ENCODE results near the gene GIMAP4.

GIMAP4 gene

GRCh38 chr7:150564566-150564965 lies 2.6 kb upstream of the GIMAP4 start:
- Histone ChIP-seq H3K4me3 (ENCODE audit: low read length) (no peak overlapping the region), H3K79me2 (ENCODE audit: control insufficient read depth, insufficient read depth, low read length) (no peaks in the 10 kb centered on the region), H3K4me1 (ENCODE audit: control insufficient read depth, low read depth, low read length) (no peaks in the 10 kb centered on the region), H2BK5ac (ENCODE audit: low read length) (no peak overlapping the region), H3K27ac (ENCODE audit: low read depth, low read length) (no peak overlapping the region), H3K23ac (ENCODE audit: low read length) (no peak overlapping the region), H3K36me3 (ENCODE audit: control insufficient read depth, insufficient read depth, low read length) (no peaks in the 10 kb centered on the region), H3K4me2 (ENCODE audit: low read length) (no peak overlapping the region), H3K27me3 (ENCODE audit: insufficient read depth, low read length, poor library complexity) (no peaks in the 10 kb centered on the region), H3K4ac (ENCODE audit: low read depth, low read length) (no peak overlapping the region), H3K18ac (ENCODE audit: low read length) (no peak overlapping the region), H2BK120ac (ENCODE audit: low read depth, low read length) (no peak overlapping the region), H2AK5ac (ENCODE audit: low read length) (no peak overlapping the region), H3K9ac (ENCODE audit: low read length) (no peak overlapping the region), H4K8ac (ENCODE audit: low read depth, low read length) (no peak overlapping the region), H4K5ac (ENCODE audit: low read length) (no peak overlapping the region), H3K79me1 (ENCODE audit: low read length) (no peaks in the 10 kb centered on the region), H2BK15ac (replicated peaks; ENCODE audit: low read depth) (no peak overlapping the region), H3K56ac (ENCODE audit: low read length) (no peak overlapping the region)
- no CpG with 5 or more reads among the region's 3 CpGs for WGBS (ENCODE audit: extremely low coverage, insufficient coverage, low lambda C conversion rate)
- no peak for DNase-seq

- Histone ChIP-seq H2BK120ac (ENCODE audit: low read depth, low read length) (no peak overlapping the region), H3K4ac (ENCODE audit: low read depth, low read length) (no peak overlapping the region), H3K4me1 (ENCODE audit: control insufficient read depth, low read depth, low read length) (no peaks in the 10 kb centered on the region), H3K4me3 (ENCODE audit: low read length) (no peak overlapping the region), H2AK5ac (ENCODE audit: low read length) (no peak overlapping the region), H3K79me2 (ENCODE audit: control insufficient read depth, insufficient read depth, low read length) (no peaks in the 10 kb centered on the region), H3K36me3 (ENCODE audit: control insufficient read depth, insufficient read depth, low read length) (no peaks in the 10 kb centered on the region), H3K18ac (ENCODE audit: low read length) (no peak overlapping the region), H3K23ac (ENCODE audit: low read length) (no peak overlapping the region), H3K79me1 (ENCODE audit: low read length) (no peaks in the 10 kb centered on the region), H2BK5ac (ENCODE audit: low read length) (no peak overlapping the region), H3K27me3 (ENCODE audit: insufficient read depth, low read length, poor library complexity) (no peaks in the 10 kb centered on the region), H2BK15ac (replicated peaks; ENCODE audit: low read depth) (no peak overlapping the region), H3K9ac (ENCODE audit: low read length) (no peak overlapping the region), H3K27ac (ENCODE audit: low read depth, low read length) (no peak overlapping the region), H3K56ac (ENCODE audit: low read length) (no peak overlapping the region), H4K8ac (ENCODE audit: low read depth, low read length) (no peak overlapping the region), H4K5ac (ENCODE audit: low read length) (no peak overlapping the region), H3K4me2 (ENCODE audit: low read length) (no peak overlapping the region)
- no peak for DNase-seq
- no CpG with 5 or more reads among the region's 7 CpGs for WGBS (ENCODE audit: extremely low coverage, insufficient coverage, low lambda C conversion rate)
These were observed 2.0 kb upstream of the GIMAP4 start for GRCh38 chr7:150565239-150565638.

GRCh38 chr7:150566123-150566522 lies 1.1 kb upstream of the GIMAP4 start:
- no peaks in the 10 kb centered on the region for H3K36me3 ChIP-seq (ENCODE audit: control insufficient read depth, insufficient read depth, low read length)
- H3K27ac ChIP-seq (ENCODE audit: low read depth, low read length) = no peak overlapping the region
- H3K4me2 ChIP-seq (ENCODE audit: low read length) = no peak overlapping the region
- H3K4ac ChIP-seq (ENCODE audit: low read depth, low read length) = no peak overlapping the region
- H3K27me3 ChIP-seq (ENCODE audit: insufficient read depth, low read length, poor library complexity) = no peaks in the 10 kb centered on the region
- no peak for DNase-seq
- no peaks in the 10 kb centered on the region for H3K79me1 ChIP-seq (ENCODE audit: low read length)
- no peak overlapping the region for H3K23ac ChIP-seq (ENCODE audit: low read length)
- H3K4me1 ChIP-seq (ENCODE audit: control insufficient read depth, low read depth, low read length) = no peaks in the 10 kb centered on the region
- H3K9ac ChIP-seq (ENCODE audit: low read length) = no peak overlapping the region
- no peak overlapping the region for H2BK5ac ChIP-seq (ENCODE audit: low read length)
- no peak overlapping the region for H4K5ac ChIP-seq (ENCODE audit: low read length)
- no peaks in the 10 kb centered on the region for H3K79me2 ChIP-seq (ENCODE audit: control insufficient read depth, insufficient read depth, low read length)
- H4K8ac ChIP-seq (ENCODE audit: low read depth, low read length) = no peak overlapping the region
- no peak overlapping the region for H3K18ac ChIP-seq (ENCODE audit: low read length)
- H3K4me3 ChIP-seq (ENCODE audit: low read length) = no peak overlapping the region
- H2BK15ac ChIP-seq (replicated peaks; ENCODE audit: low read depth) = no peak overlapping the region
- no peak overlapping the region for H2AK5ac ChIP-seq (ENCODE audit: low read length)
- no peak overlapping the region for H2BK120ac ChIP-seq (ENCODE audit: low read depth, low read length)
- H3K56ac ChIP-seq (ENCODE audit: low read length) = no peak overlapping the region
- WGBS (ENCODE audit: extremely low coverage, insufficient coverage, low lambda C conversion rate) = no CpG with 5 or more reads among the region's 3 CpGs

- no peaks in the 10 kb centered on the region for H3K79me2 ChIP-seq (ENCODE audit: control insufficient read depth, insufficient read depth, low read length)
- no CpG with 5 or more reads among the region's 1 CpG for WGBS (ENCODE audit: extremely low coverage, insufficient coverage, low lambda C conversion rate)
- no peak overlapping the region for H2AK5ac ChIP-seq (ENCODE audit: low read length)
- no peaks in the 10 kb centered on the region for H3K27me3 ChIP-seq (ENCODE audit: insufficient read depth, low read length, poor library complexity)
- H4K8ac ChIP-seq (ENCODE audit: low read depth, low read length) = no peak overlapping the region
- H3K4me1 ChIP-seq (ENCODE audit: control insufficient read depth, low read depth, low read length) = no peaks in the 10 kb centered on the region
- no peak overlapping the region for H3K4me2 ChIP-seq (ENCODE audit: low read length)
- H3K36me3 ChIP-seq (ENCODE audit: control insufficient read depth, insufficient read depth, low read length) = no peaks in the 10 kb centered on the region
- H4K5ac ChIP-seq (ENCODE audit: low read length) = no peak overlapping the region
- no peak for DNase-seq
- H3K4me3 ChIP-seq (ENCODE audit: low read length) = no peak overlapping the region
- H3K9ac ChIP-seq (ENCODE audit: low read length) = no peak overlapping the region
- no peak overlapping the region for H2BK5ac ChIP-seq (ENCODE audit: low read length)
- H3K4ac ChIP-seq (ENCODE audit: low read depth, low read length) = no peak overlapping the region
- H3K27ac ChIP-seq (ENCODE audit: low read depth, low read length) = no peak overlapping the region
- H3K56ac ChIP-seq (ENCODE audit: low read length) = no peak overlapping the region
- H3K79me1 ChIP-seq (ENCODE audit: low read length) = no peaks in the 10 kb centered on the region
- H2BK15ac ChIP-seq (replicated peaks; ENCODE audit: low read depth) = no peak overlapping the region
- H3K23ac ChIP-seq (ENCODE audit: low read length) = no peak overlapping the region
- H2BK120ac ChIP-seq (ENCODE audit: low read depth, low read length) = no peak overlapping the region
- no peak overlapping the region for H3K18ac ChIP-seq (ENCODE audit: low read length)
These were observed 618 bp upstream of the GIMAP4 start for GRCh38 chr7:150566572-150566971.

- no peak overlapping the region for H2BK15ac ChIP-seq (replicated peaks; ENCODE audit: low read depth)
- H3K23ac ChIP-seq (ENCODE audit: low read length) = no peak overlapping the region
- no peak overlapping the region for H4K5ac ChIP-seq (ENCODE audit: low read length)
- no peaks in the 10 kb centered on the region for H3K4me1 ChIP-seq (ENCODE audit: control insufficient read depth, low read depth, low read length)
- H3K56ac ChIP-seq (ENCODE audit: low read length) = no peak overlapping the region
- H3K27ac ChIP-seq (ENCODE audit: low read depth, low read length) = no peak overlapping the region
- no peak overlapping the region for H3K4me3 ChIP-seq (ENCODE audit: low read length)
- no peak overlapping the region for H3K9ac ChIP-seq (ENCODE audit: low read length)
- H3K4me2 ChIP-seq (ENCODE audit: low read length) = no peak overlapping the region
- H3K27me3 ChIP-seq (ENCODE audit: insufficient read depth, low read length, poor library complexity) = no peaks in the 10 kb centered on the region
- H3K36me3 ChIP-seq (ENCODE audit: control insufficient read depth, insufficient read depth, low read length) = no peaks in the 10 kb centered on the region
- WGBS (ENCODE audit: extremely low coverage, insufficient coverage, low lambda C conversion rate) = no CpG with 5 or more reads among the region's 3 CpGs
- H2BK5ac ChIP-seq (ENCODE audit: low read length) = no peak overlapping the region
- H4K8ac ChIP-seq (ENCODE audit: low read depth, low read length) = no peak overlapping the region
- H3K18ac ChIP-seq (ENCODE audit: low read length) = no peak overlapping the region
- H2AK5ac ChIP-seq (ENCODE audit: low read length) = no peak overlapping the region
- DNase-seq = no peak
- no peak overlapping the region for H3K4ac ChIP-seq (ENCODE audit: low read depth, low read length)
- no peaks in the 10 kb centered on the region for H3K79me2 ChIP-seq (ENCODE audit: control insufficient read depth, insufficient read depth, low read length)
- no peaks in the 10 kb centered on the region for H3K79me1 ChIP-seq (ENCODE audit: low read length)
- H2BK120ac ChIP-seq (ENCODE audit: low read depth, low read length) = no peak overlapping the region
These were observed 696 bp downstream of the GIMAP4 start for GRCh38 chr7:150567871-150568301.

- no peak overlapping the region for H2BK5ac ChIP-seq (ENCODE audit: low read length)
- H2AK5ac ChIP-seq (ENCODE audit: low read length) = no peak overlapping the region
- H3K4ac ChIP-seq (ENCODE audit: low read depth, low read length) = no peak overlapping the region
- no peak overlapping the region for H3K9ac ChIP-seq (ENCODE audit: low read length)
- DNase-seq = no peak
- H3K27me3 ChIP-seq (ENCODE audit: insufficient read depth, low read length, poor library complexity) = no peaks in the 10 kb centered on the region
- H3K4me3 ChIP-seq (ENCODE audit: low read length) = no peak overlapping the region
- no peak overlapping the region for H2BK120ac ChIP-seq (ENCODE audit: low read depth, low read length)
- no peak overlapping the region for H3K56ac ChIP-seq (ENCODE audit: low read length)
- H3K36me3 ChIP-seq (ENCODE audit: control insufficient read depth, insufficient read depth, low read length) = no peaks in the 10 kb centered on the region
- WGBS (ENCODE audit: extremely low coverage, insufficient coverage, low lambda C conversion rate) = no CpG with 5 or more reads among the region's 2 CpGs
- no peak overlapping the region for H3K23ac ChIP-seq (ENCODE audit: low read length)
- no peaks in the 10 kb centered on the region for H3K79me2 ChIP-seq (ENCODE audit: control insufficient read depth, insufficient read depth, low read length)
- H4K8ac ChIP-seq (ENCODE audit: low read depth, low read length) = no peak overlapping the region
- H3K79me1 ChIP-seq (ENCODE audit: low read length) = no peaks in the 10 kb centered on the region
- H4K5ac ChIP-seq (ENCODE audit: low read length) = no peak overlapping the region
- no peaks in the 10 kb centered on the region for H3K4me1 ChIP-seq (ENCODE audit: control insufficient read depth, low read depth, low read length)
- H2BK15ac ChIP-seq (replicated peaks; ENCODE audit: low read depth) = no peak overlapping the region
- no peak overlapping the region for H3K27ac ChIP-seq (ENCODE audit: low read depth, low read length)
- H3K4me2 ChIP-seq (ENCODE audit: low read length) = no peak overlapping the region
- H3K18ac ChIP-seq (ENCODE audit: low read length) = no peak overlapping the region
These were observed 1.5 kb downstream of the GIMAP4 start for GRCh38 chr7:150568714-150569113.

Measured in mesendoderm (in vitro differentiated cells).